Activated CD4-positive, CD25-positive, alpha-beta regulatory T cell treated with anti-CD3 and anti-CD28 coated beads, Interleukin-2, amount 50 U/mL, for 16 hours (primary cell): ENCODE results near the gene NOX5.
"Not testable (repeated sequence)": the region's sequence is repeated elsewhere in the genome, so short reads cannot be mapped to it uniquely, and the experiment has no call there.

Experiments
- DNase-seq: peaks from one replicate; pipeline ENCODE4 v3.0.0-alpha.2; 2020; ENCODE audit warnings: low read depth, low spot score

NOX5 gene

GRCh38 chr15:69014454-69014853 lies at the start of gene NOX5:
Gene NOX5, plus strand, starts transcription at chr15:69014695. Its CDS starts 41 bp downstream, at chr15:69014736.
- no peak for DNase-seq

- DNase-seq, result no peak
These were observed 47.5 kb upstream of the NOX5 start for GRCh38 chr15:68966996-68967395.

GRCh38 chr15:68967948-68968347 lies 46.5 kb upstream of the NOX5 start:
- no peak for DNase-seq

- DNase-seq, result no peak
These were observed 45.2 kb upstream of the NOX5 start for GRCh38 chr15:68969298-68969697.

GRCh38 chr15:68972201-68973065 lies 42.1 kb upstream of the NOX5 start:
- no peak for DNase-seq

- not testable (repeated sequence) for DNase-seq
These were observed 38.8 kb upstream of the NOX5 start for GRCh38 chr15:68975651-68976160.

GRCh38 chr15:68977426-68977825 lies 37.1 kb upstream of the NOX5 start:
- DNase-seq, result not testable (repeated sequence)

- no peak for DNase-seq
These were observed 35.5 kb upstream of the NOX5 start for GRCh38 chr15:68979006-68979405.

GRCh38 chr15:68979816-68980215 lies 34.7 kb upstream of the NOX5 start:
- no peak for DNase-seq

GRCh38 chr15:68980786-68981185 lies 33.7 kb upstream of the NOX5 start:
- DNase-seq, result no peak

- no peak for DNase-seq
These were observed 32.6 kb upstream of the NOX5 start for GRCh38 chr15:68981941-68982340.

GRCh38 chr15:68982976-68983563 lies 31.4 kb upstream of the NOX5 start:
- DNase-seq, result no peak

- DNase-seq, result no peak
These were observed 30.5 kb upstream of the NOX5 start for GRCh38 chr15:68983961-68984481.

- no peak for DNase-seq
These were observed 29.9 kb upstream of the NOX5 start for GRCh38 chr15:68984586-68984985.

- no peak for DNase-seq
These were observed 29.1 kb upstream of the NOX5 start for GRCh38 chr15:68985361-68985891.

GRCh38 chr15:68986322-68986721 lies 28.2 kb upstream of the NOX5 start:
- DNase-seq, result no peak

- DNase-seq, result no peak
These were observed 27.4 kb upstream of the NOX5 start for GRCh38 chr15:68987120-68987519.

GRCh38 chr15:68987676-68988075 lies 26.8 kb upstream of the NOX5 start:
- DNase-seq, result no peak

- no peak for DNase-seq
These were observed 24.8 kb upstream of the NOX5 start for GRCh38 chr15:68989541-68990230.

- no peak for DNase-seq
These were observed 24.1 kb upstream of the NOX5 start for GRCh38 chr15:68990231-68990991.

- no peak for DNase-seq
These were observed 23.4 kb upstream of the NOX5 start for GRCh38 chr15:68990992-68991500.
